ENCODE measurements around the gene TTR.

Gene TTR

GRCh38 chr18:31618801-31619200 lies 27.1 kb downstream of the TTR start:
- Histone ChIP-seq H3K4me3 (ENCODE audit: low read length) (no peak overlapping the region), H3K27ac (ENCODE audit: low read length) (no peak overlapping the region), H3K36me3 (ENCODE audit: control insufficient read depth, low read depth, low read length) (no peaks in the 10 kb centered on the region), H3K9ac (ENCODE audit: low read length) (no peak overlapping the region), H3K4me1 (ENCODE audit: control insufficient read depth, low read depth, low read length) (no peaks in the 10 kb centered on the region), H3K27me3 (ENCODE audit: control insufficient read depth, insufficient read depth, low read length) (no peaks in the 10 kb centered on the region), H3K9me3 (ENCODE audit: control insufficient read depth, low read depth, low read length) (no peaks in the 10 kb centered on the region)

- Histone ChIP-seq H3K9me3 (ENCODE audit: control insufficient read depth, low read depth, low read length) (no peaks in the 10 kb centered on the region), H3K27me3 (ENCODE audit: control insufficient read depth, insufficient read depth, low read length) (no peaks in the 10 kb centered on the region), H3K36me3 (ENCODE audit: control insufficient read depth, low read depth, low read length) (no peaks in the 10 kb centered on the region), H3K9ac (ENCODE audit: low read length) (no peak overlapping the region), H3K27ac (ENCODE audit: low read length) (no peak overlapping the region), H3K4me1 (ENCODE audit: control insufficient read depth, low read depth, low read length) (no peaks in the 10 kb centered on the region), H3K4me3 (ENCODE audit: low read length) (no peak overlapping the region)
Measured at GRCh38 chr18:31619291-31619690, 27.6 kb downstream of the TTR start.

GRCh38 chr18:31624892-31625640 lies 33.4 kb downstream of the TTR start:
- Histone ChIP-seq H3K9ac (ENCODE audit: low read length) (no peak overlapping the region), H3K4me1 (ENCODE audit: control insufficient read depth, low read depth, low read length) (no peaks in the 10 kb centered on the region), H3K27ac (ENCODE audit: low read length) (no peak overlapping the region), H3K4me3 (ENCODE audit: low read length) (no peak overlapping the region), H3K9me3 (ENCODE audit: control insufficient read depth, low read depth, low read length) (no peaks in the 10 kb centered on the region), H3K36me3 (ENCODE audit: control insufficient read depth, low read depth, low read length) (no peaks in the 10 kb centered on the region), H3K27me3 (ENCODE audit: control insufficient read depth, insufficient read depth, low read length) (no peaks in the 10 kb centered on the region)

- H3K27ac ChIP-seq (ENCODE audit: low read length): no peak overlapping the region
- peaks cover 6% of the 10 kb centered on the region for H3K36me3 ChIP-seq (ENCODE audit: control insufficient read depth, low read depth, low read length)
Measured at GRCh38 chr18:31626409-31626808, 34.7 kb downstream of the TTR start.

GRCh38 chr18:31630549-31630948 lies 38.9 kb downstream of the TTR start:
- Histone ChIP-seq H3K9me3 (ENCODE audit: control insufficient read depth, low read depth, low read length) (no peaks in the 10 kb centered on the region), H3K4me3 (ENCODE audit: low read length) (no peak overlapping the region), H3K9ac (ENCODE audit: low read length) (no peak overlapping the region), H3K27me3 (ENCODE audit: control insufficient read depth, insufficient read depth, low read length) (no peaks in the 10 kb centered on the region), H3K4me1 (ENCODE audit: control insufficient read depth, low read depth, low read length) (no peaks in the 10 kb centered on the region), H3K27ac (ENCODE audit: low read length) (no peak overlapping the region), H3K36me3 (ENCODE audit: control insufficient read depth, low read depth, low read length) (peaks cover 6% of the 10 kb centered on the region)

More at GRCh38 chr18:31626409-31626808, 34.7 kb downstream of the TTR start:
- H3K27me3 ChIP-seq (ENCODE audit: control insufficient read depth, insufficient read depth, low read length): no peaks in the 10 kb centered on the region
- no peaks in the 10 kb centered on the region for H3K4me1 ChIP-seq (ENCODE audit: control insufficient read depth, low read depth, low read length)
- H3K9ac ChIP-seq (ENCODE audit: low read length): no peak overlapping the region
- H3K4me3 ChIP-seq (ENCODE audit: low read length): no peak overlapping the region
- H3K9me3 ChIP-seq (ENCODE audit: control insufficient read depth, low read depth, low read length): no peaks in the 10 kb centered on the region

- Histone ChIP-seq H3K4me1 (ENCODE audit: control insufficient read depth, low read depth, low read length) (no peaks in the 10 kb centered on the region), H3K9me3 (ENCODE audit: control insufficient read depth, low read depth, low read length) (no peaks in the 10 kb centered on the region), H3K9ac (ENCODE audit: low read length) (no peak overlapping the region), H3K27me3 (ENCODE audit: control insufficient read depth, insufficient read depth, low read length) (no peaks in the 10 kb centered on the region), H3K4me3 (ENCODE audit: low read length) (no peak overlapping the region), H3K36me3 (ENCODE audit: control insufficient read depth, low read depth, low read length) (peaks cover 6% of the 10 kb centered on the region), H3K27ac (ENCODE audit: low read length) (no peak overlapping the region)
Measured at GRCh38 chr18:31631526-31631925, 39.8 kb downstream of the TTR start.

GRCh38 chr18:31632356-31632755 lies 40.7 kb downstream of the TTR start:
- peaks cover 9% of the 10 kb centered on the region for H3K36me3 ChIP-seq (ENCODE audit: control insufficient read depth, low read depth, low read length)
- no peak overlapping the region for H3K27ac ChIP-seq (ENCODE audit: low read length)
- H3K9me3 ChIP-seq (ENCODE audit: control insufficient read depth, low read depth, low read length): no peaks in the 10 kb centered on the region
- no peak overlapping the region for H3K4me3 ChIP-seq (ENCODE audit: low read length)
- H3K27me3 ChIP-seq (ENCODE audit: control insufficient read depth, insufficient read depth, low read length): no peaks in the 10 kb centered on the region
- no peaks in the 10 kb centered on the region for H3K4me1 ChIP-seq (ENCODE audit: control insufficient read depth, low read depth, low read length)
- H3K9ac ChIP-seq (ENCODE audit: low read length): no peak overlapping the region

- Histone ChIP-seq H3K4me1 (ENCODE audit: control insufficient read depth, low read depth, low read length) (no peaks in the 10 kb centered on the region), H3K9me3 (ENCODE audit: control insufficient read depth, low read depth, low read length) (no peaks in the 10 kb centered on the region), H3K36me3 (ENCODE audit: control insufficient read depth, low read depth, low read length) (peaks cover 18% of the 10 kb centered on the region), H3K27ac (ENCODE audit: low read length) (no peak overlapping the region), H3K9ac (ENCODE audit: low read length) (no peak overlapping the region), H3K27me3 (ENCODE audit: control insufficient read depth, insufficient read depth, low read length) (no peaks in the 10 kb centered on the region), H3K4me3 (ENCODE audit: low read length) (no peak overlapping the region)
Measured at GRCh38 chr18:31633392-31634330, 42.0 kb downstream of the TTR start.

GRCh38 chr18:31634331-31634713 lies 42.6 kb downstream of the TTR start:
- Histone ChIP-seq H3K4me1 (ENCODE audit: control insufficient read depth, low read depth, low read length) (no peaks in the 10 kb centered on the region), H3K27ac (ENCODE audit: low read length) (no peak overlapping the region), H3K36me3 (ENCODE audit: control insufficient read depth, low read depth, low read length) (peaks cover 18% of the 10 kb centered on the region), H3K9ac (ENCODE audit: low read length) (no peak overlapping the region), H3K4me3 (ENCODE audit: low read length) (no peak overlapping the region), H3K27me3 (ENCODE audit: control insufficient read depth, insufficient read depth, low read length) (no peaks in the 10 kb centered on the region), H3K9me3 (ENCODE audit: control insufficient read depth, low read depth, low read length) (no peaks in the 10 kb centered on the region)

- Histone ChIP-seq H3K27me3 (ENCODE audit: control insufficient read depth, insufficient read depth, low read length) (no peaks in the 10 kb centered on the region), H3K9me3 (ENCODE audit: control insufficient read depth, low read depth, low read length) (no peaks in the 10 kb centered on the region), H3K36me3 (ENCODE audit: control insufficient read depth, low read depth, low read length) (peaks cover 13% of the 10 kb centered on the region), H3K9ac (ENCODE audit: low read length) (no peak overlapping the region), H3K4me3 (ENCODE audit: low read length) (no peak overlapping the region), H3K27ac (ENCODE audit: low read length) (no peak overlapping the region), H3K4me1 (ENCODE audit: control insufficient read depth, low read depth, low read length) (no peaks in the 10 kb centered on the region)
Measured at GRCh38 chr18:31636387-31636786, 44.7 kb downstream of the TTR start.

GRCh38 chr18:31637445-31637844 lies 45.8 kb downstream of the TTR start:
- Histone ChIP-seq H3K4me3 (ENCODE audit: low read length) (no peak overlapping the region), H3K27me3 (ENCODE audit: control insufficient read depth, insufficient read depth, low read length) (no peaks in the 10 kb centered on the region), H3K9ac (ENCODE audit: low read length) (no peak overlapping the region), H3K27ac (ENCODE audit: low read length) (no peak overlapping the region), H3K9me3 (ENCODE audit: control insufficient read depth, low read depth, low read length) (no peaks in the 10 kb centered on the region), H3K4me1 (ENCODE audit: control insufficient read depth, low read depth, low read length) (no peaks in the 10 kb centered on the region), H3K36me3 (ENCODE audit: control insufficient read depth, low read depth, low read length) (peaks cover 13% of the 10 kb centered on the region)
